ENCODE measurements around the gene PRRT1. TPM values are rescaled to one million over a fixed set of nuclear protein-coding genes. Genes with fewer than 3 reads are reported as not detected.
"Not testable (repeated sequence)": the region's sequence is repeated elsewhere in the genome, so short reads cannot be mapped to it uniquely, and the experiment has no call there.

PRRT1 gene
- total RNA-seq, 1 experiment from 2014 or later = 12.6 TPM

DNA sequence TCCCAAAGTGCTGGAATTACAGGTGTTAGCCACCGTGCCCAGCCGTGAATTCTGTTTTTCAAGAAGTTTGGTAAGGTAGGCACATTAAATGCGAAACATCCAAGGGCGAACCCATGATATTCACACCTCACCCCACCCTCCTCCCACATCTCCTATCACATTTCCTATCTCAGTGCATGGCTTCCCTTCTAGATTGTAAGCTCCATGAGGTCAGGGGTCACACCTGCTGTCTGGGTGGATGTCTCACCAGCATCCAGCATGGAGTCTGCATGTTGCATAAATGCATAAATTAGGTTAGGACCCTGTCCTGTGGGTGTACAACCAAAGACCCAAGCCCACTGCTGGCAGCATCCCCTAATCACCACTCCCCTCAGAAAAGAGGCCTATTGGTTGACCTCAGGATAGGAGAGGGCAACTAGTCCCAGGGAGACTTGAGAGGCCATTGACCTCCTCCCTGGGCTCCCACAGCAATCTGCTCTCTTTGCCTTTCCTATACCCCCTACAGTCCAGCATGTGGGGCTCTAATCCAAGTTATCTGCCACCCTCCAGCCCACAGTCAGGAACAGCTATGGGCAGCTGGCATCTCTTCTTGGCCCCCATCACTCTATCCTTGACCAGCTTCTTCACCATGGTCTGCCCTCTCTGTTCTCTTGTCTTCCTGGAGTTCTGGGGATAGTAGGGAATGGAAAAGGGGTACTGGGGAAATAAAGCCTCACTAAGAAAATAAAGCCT is 4.2 kb downstream of the PRRT1 start:
- H3K4me3 ChIP-seq = no peak overlapping the region
- peaks cover 32% of the 10 kb centered on the region; the same call in 1 of the 2 replicates for H3F3A ChIP-seq (ENCODE audit: insufficient read depth, low read depth)
- BruUV-seq (replicated peaks) = no TSS peak
- no peaks in the 10 kb centered on the region for H3K9me3 ChIP-seq (ENCODE audit: insufficient read depth, low read depth)
- H2AFZ ChIP-seq = no peak overlapping the region
- H3K4me2 ChIP-seq = no peak overlapping the region
- intact Hi-C loops (cut with micrococcal nuclease; ENCODE audit: unreplicated experiment) = no loop called here
- CTCF ChIA-PET = no interaction called here
- TF ChIP-seq CTCF (conservative IDR thresholded peaks at IDR 0.05) = no peak
- TF ChIP-seq EZH2 (IDR thresholded peaks at IDR 0.05; ENCODE audit: low read depth) = no peak
- H4K20me1 ChIP-seq (ENCODE audit: insufficient read depth) = no peaks in the 10 kb centered on the region
- no peak overlapping the region for H3K27ac ChIP-seq
- H3K9me2 ChIP-seq (ENCODE audit: insufficient read depth) = no peaks in the 10 kb centered on the region
- POLR2A ChIA-PET (ENCODE audit: unreplicated experiment) = no interaction called here
- no peaks in the 10 kb centered on the region for H3K36me3 ChIP-seq (ENCODE audit: low read depth)
- H3K27me3 ChIP-seq (ENCODE audit: insufficient read depth, low read depth) = no peaks in the 10 kb centered on the region
- peaks cover 40% of the 10 kb centered on the region for H3K4me1 ChIP-seq (replicated peaks; ENCODE audit: insufficient read depth)
- DNase-seq = no peak
- H3K79me2 ChIP-seq (ENCODE audit: low read depth) = peaks cover 6% of the 10 kb centered on the region

GRCh38 chr6:32146687-32147086 is 5.1 kb downstream of the PRRT1 start:
- H3K9me2 ChIP-seq (ENCODE audit: insufficient read depth) = no peaks in the 10 kb centered on the region
- H3K27ac ChIP-seq = peak overlapping the region; percentile 82
- CTCF ChIA-PET = no interaction called here
- peaks cover 32% of the 10 kb centered on the region for H3K4me1 ChIP-seq (replicated peaks; ENCODE audit: insufficient read depth)
- intact Hi-C loops (cut with micrococcal nuclease; ENCODE audit: unreplicated experiment) = no loop called here
- H3K4me2 ChIP-seq = peak overlapping the region; percentile 48
- TF ChIP-seq CTCF (conservative IDR thresholded peaks at IDR 0.05) (no peak), EZH2 (IDR thresholded peaks at IDR 0.05; ENCODE audit: low read depth) (no peak)
- peak overlapping the region; percentile 11; the same call in 1 of the 2 replicates for H3K4me3 ChIP-seq
- peaks cover 32% of the 10 kb centered on the region; the same call in 1 of the 2 replicates for H3F3A ChIP-seq (ENCODE audit: insufficient read depth, low read depth)
- POLR2A ChIA-PET (ENCODE audit: unreplicated experiment) = interaction anchor here (0.5 kb wide), 1 partner anchor 8 kb away, joined by 6 read pairs; no protein-coding TSS in a partner anchor
- no peaks in the 10 kb centered on the region for H3K36me3 ChIP-seq (ENCODE audit: low read depth)
- H4K20me1 ChIP-seq (ENCODE audit: insufficient read depth) = no peaks in the 10 kb centered on the region
- no peak for DNase-seq
- H2AFZ ChIP-seq = peak overlapping the region; percentile 47
- no TSS peak for BruUV-seq (replicated peaks)
- no peaks in the 10 kb centered on the region for H3K79me2 ChIP-seq (ENCODE audit: low read depth)
- H3K9me3 ChIP-seq (ENCODE audit: insufficient read depth, low read depth) = no peaks in the 10 kb centered on the region
- no peaks in the 10 kb centered on the region for H3K27me3 ChIP-seq (ENCODE audit: insufficient read depth, low read depth)

DNA sequence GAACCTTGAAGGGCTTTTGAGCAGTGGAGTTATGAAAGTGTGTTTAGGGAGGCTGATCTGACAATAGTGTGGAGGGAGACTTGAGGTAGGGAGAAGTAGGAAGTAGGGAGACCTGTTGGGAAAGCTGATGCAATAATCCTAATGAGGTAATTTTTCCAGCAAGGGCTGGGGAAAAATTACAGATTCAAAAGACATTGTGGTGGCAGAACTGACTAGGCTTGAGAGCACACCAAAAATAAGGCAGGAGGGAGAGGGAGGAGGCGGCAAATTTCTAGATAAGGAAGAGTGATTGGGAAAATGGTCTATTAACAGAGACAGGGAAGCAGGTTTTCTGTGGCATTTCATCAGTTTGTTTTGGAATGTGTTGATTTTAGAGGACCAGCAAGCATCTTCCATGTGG is 5.5 kb downstream of the PRRT1 start:
- H4K20me1 ChIP-seq (ENCODE audit: insufficient read depth) = no peaks in the 10 kb centered on the region
- TF ChIP-seq EZH2 (IDR thresholded peaks at IDR 0.05; ENCODE audit: low read depth) (no peak), CTCF (conservative IDR thresholded peaks at IDR 0.05) (no peak)
- H2AFZ ChIP-seq = peak overlapping the region; percentile 47
- no peak for DNase-seq
- H3K4me3 ChIP-seq = peak overlapping the region; percentile 11; the same call in 1 of the 2 replicates
- H3F3A ChIP-seq (ENCODE audit: insufficient read depth, low read depth) = peaks cover 32% of the 10 kb centered on the region; the same call in 1 of the 2 replicates
- H3K36me3 ChIP-seq (ENCODE audit: low read depth) = no peaks in the 10 kb centered on the region
- peak overlapping the region; percentile 82 for H3K27ac ChIP-seq
- no peaks in the 10 kb centered on the region for H3K9me2 ChIP-seq (ENCODE audit: insufficient read depth)
- peak overlapping the region; percentile 48 for H3K4me2 ChIP-seq
- no TSS peak for BruUV-seq (replicated peaks)
- no peaks in the 10 kb centered on the region for H3K9me3 ChIP-seq (ENCODE audit: insufficient read depth, low read depth)
- ChIA-PET POLR2A (ENCODE audit: unreplicated experiment) (interaction anchor here (0.5 to 0.6 kb wide), 2 partner anchors 8 to 12 kb away, joined by 4 to 6 read pairs; no protein-coding TSS in a partner anchor), CTCF (no interaction called here)
- peaks cover 32% of the 10 kb centered on the region for H3K4me1 ChIP-seq (replicated peaks; ENCODE audit: insufficient read depth)
- H3K79me2 ChIP-seq (ENCODE audit: low read depth) = no peaks in the 10 kb centered on the region
- H3K27me3 ChIP-seq (ENCODE audit: insufficient read depth, low read depth) = no peaks in the 10 kb centered on the region
- intact Hi-C loops (cut with micrococcal nuclease; ENCODE audit: unreplicated experiment) = no loop called here

DNA sequence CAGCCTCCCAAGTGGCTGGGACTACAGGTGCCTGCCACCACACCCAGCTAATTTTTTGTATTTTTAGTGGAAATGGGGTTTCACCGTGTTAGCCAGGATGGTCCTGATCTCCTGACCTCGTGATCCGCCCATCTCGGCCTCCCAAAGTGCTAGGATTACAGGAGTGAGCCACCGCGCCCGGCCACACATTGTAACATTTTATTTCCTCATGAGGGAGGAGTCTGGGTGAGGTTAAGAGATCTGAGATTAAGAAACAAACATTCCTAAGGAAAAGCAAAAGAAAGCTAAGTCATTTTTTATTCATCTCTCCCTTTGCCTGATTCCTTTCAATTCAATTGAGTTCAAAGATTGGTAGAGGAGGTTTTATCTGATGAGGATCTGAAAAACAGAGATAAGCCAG is 7.5 kb downstream of the PRRT1 start:
- Histone ChIP-seq H3K4me1 (replicated peaks; ENCODE audit: insufficient read depth) (peaks cover 32% of the 10 kb centered on the region), H2AFZ (peak overlapping the region; percentile 76), H3F3A (ENCODE audit: insufficient read depth, low read depth) (peaks cover 32% of the 10 kb centered on the region; the same call in 1 of the 2 replicates), H3K4me2 (peak overlapping the region; percentile 35), H3K27ac (peak overlapping the region; percentile 66)
- DNase-seq = peak; percentile 52 to 70
- H3K27me3 ChIP-seq (ENCODE audit: insufficient read depth, low read depth); H4K20me1 ChIP-seq (ENCODE audit: insufficient read depth); H3K4me3 ChIP-seq; H3K79me2 ChIP-seq (ENCODE audit: low read depth); H3K36me3 ChIP-seq (ENCODE audit: low read depth); BruUV-seq (replicated peaks); H3K9me3 ChIP-seq (ENCODE audit: insufficient read depth, low read depth); H3K9me2 ChIP-seq (ENCODE audit: insufficient read depth): not testable (repeated sequence)
- intact Hi-C loops (cut with micrococcal nuclease; ENCODE audit: unreplicated experiment) = loop anchor here (1.0 kb wide), 1 partner anchor 14 kb away; the partner anchor contains the start of gene FKBPL
- ChIA-PET POLR2A (ENCODE audit: unreplicated experiment) (interaction anchor here (0.5 to 1.1 kb wide), 3 partner anchors 9 to 44 kb away, joined by 3 to 12 read pairs (median 4); no protein-coding TSS in a partner anchor), CTCF (interaction anchor here (0.7 kb wide), 1 partner anchor 35 kb away, joined by 3 read pairs; no protein-coding TSS in a partner anchor)

Data from PC-9 (cell line).